ENCODE results near the gene PTGIS.

DNA sequence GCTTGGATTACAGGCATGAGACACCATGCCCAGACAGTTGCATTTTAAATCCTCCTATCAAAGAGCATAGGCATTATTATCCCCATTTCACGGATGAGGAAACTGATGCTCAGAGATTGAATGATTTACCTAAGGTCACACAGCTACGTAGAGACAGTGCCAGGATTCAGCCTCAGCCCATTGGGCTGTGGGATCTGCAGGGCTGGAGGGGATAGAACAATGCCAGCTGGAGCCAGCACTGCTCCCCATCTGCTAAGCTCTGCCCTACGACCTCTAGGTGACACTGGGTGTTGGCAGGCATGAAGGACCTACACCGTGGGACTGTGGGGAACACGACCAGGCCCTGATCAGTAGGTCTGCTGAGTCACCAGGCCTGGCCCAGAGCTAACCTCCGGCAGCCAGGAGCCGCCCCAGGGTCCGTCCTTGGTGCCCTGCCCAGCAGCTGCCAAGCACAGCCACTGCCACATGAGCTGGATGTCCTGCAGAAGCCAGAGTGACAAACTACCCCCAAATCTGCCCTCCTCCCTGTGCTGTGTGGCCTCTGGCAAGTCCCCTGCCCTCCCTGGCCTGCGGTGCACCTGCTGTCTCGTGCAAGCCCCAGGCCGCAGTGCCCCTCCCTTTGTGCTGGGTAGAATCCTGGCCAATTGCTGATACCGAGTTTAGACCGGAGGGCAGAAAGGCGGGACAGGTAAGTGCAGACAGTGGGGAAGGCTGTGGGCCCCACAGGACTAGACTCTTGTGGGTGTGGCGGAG, 47.6 kb upstream of the PTGIS start:
- TF ChIP-seq CTCF (IDR thresholded peaks at IDR 0.05) (peak in 2 of 6 experiments; percentile 10 to 41), POLR2A (IDR thresholded peaks at IDR 0.05) (no peak)

All from Peyer's patch (tissue), 4 donors.